Prostate gland (tissue), 2 donors: Measurements from ENCODE around the gene EIF4G3. TPM values are rescaled to one million over a fixed set of nuclear protein-coding genes. Genes with fewer than 3 reads are reported as not detected.

Source experiments
- DNase-seq: peaks from one replicate; pipeline ENCODE4 v3.0.0-alpha.2; 2019; ENCODE audit warnings: low spot score
- H3K27ac ChIP-seq, 2 donors: fragments of 200-600 bp; sonication (generic); 2 replicates each; pipeline ENCODE4 v1.5.1; 2017 to 2019
- H3K27me3 ChIP-seq: fragments of 200-600 bp; sonication (generic); replicated peaks from 2 replicates; pipeline ENCODE4 v1.5.1; 2019; ENCODE audit not compliant: insufficient read depth
- H3K36me3 ChIP-seq, 2 donors: fragments of 200-600 bp; sonication (generic); 1 replicate in 1 of 2; 2 replicates in 1 of 2; pipeline versions ENCODE4 v1.5.1 to v1.8.1; 2017 to 2019
- H3K4me1 ChIP-seq: fragments of 200-600 bp; sonication (generic); replicated peaks from 2 replicates; pipeline ENCODE4 v1.5.1; 2019
- H3K4me3 ChIP-seq, 2 donors: fragments of 200-600 bp; sonication (generic); 2 replicates each; pipeline ENCODE4 v1.5.1; 2017 to 2019
- H3K9me3 ChIP-seq: fragments of 200-600 bp; sonication (generic); 2 replicates; pipeline ENCODE4 v1.5.1; 2017
- CTCF ChIP-seq, 4 experiments: fragments of 200-600 bp in 2 of 4; fragments of 450-650 bp in 2 of 4; sonication (generic) in 2 of 4; IDR thresholded peaks; 1 replicate in 3 of 4; 2 replicates in 1 of 4; pipeline ENCODE4 v1.5.1; 2016 to 2019; ENCODE audit warnings: antibody characterized with exemption in 4 of 4, mild to moderate bottlenecking in 2 of 4, moderate library complexity in 2 of 4
- POLR2A ChIP-seq: fragments of 450-650 bp; IDR thresholded peaks from one replicate; pipeline ENCODE4 v1.6.1; 2016; ENCODE audit warnings: antibody characterized with exemption, mild to moderate bottlenecking
- POLR2AphosphoS5 ChIP-seq: sonication (generic); formaldehyde crosslinking; IDR thresholded peaks from one replicate; pipeline ENCODE4 v1.6.1; 2017; ENCODE audit warnings: antibody characterized with exemption
- WGBS: methylation state at CpG from one replicate; pipeline ENCODE4 v1.1.5; 2018; 5-methylcytosine and 5-hydroxymethylcytosine counted together
- intact Hi-C: fragments of 100-400 bp; cut with DNase I; formaldehyde crosslinking; loops from one replicate; pipeline ENCODE4 v1.14.2; 2022
- total RNA-seq, 2 donors: library from RNA; depleted of rRNA; stranded (reverse); fragments of >200 nt; gene quantifications; one replicate each; pipeline ENCODE4 v1.1.0, GENCODE V29; 2016

The EIF4G3 gene
- total RNA-seq, 2 donors from 2014 or later, result 28.3 to 81.1 TPM

GRCh38 chr1:21114431-21114830 lies 62.3 kb downstream of the EIF4G3 start:
- no peak for DNase-seq
- no peak for TF ChIP-seq POLR2A
- TF ChIP-seq POLR2AphosphoS5, result no peak
- no peak for TF ChIP-seq CTCF (IDR thresholded peaks at IDR 0.05)
- H3K4me3 ChIP-seq, result no peak overlapping the region
- no peak overlapping the region for H3K27ac ChIP-seq
- no peaks in the 10 kb centered on the region for H3K36me3 ChIP-seq
- no peaks in the 10 kb centered on the region for H3K4me1 ChIP-seq
- no peaks in the 10 kb centered on the region for H3K27me3 ChIP-seq
- intact Hi-C loops, result no loop called here
- 94% methylated on average over 4 of the region's 4 CpGs for WGBS
- H3K9me3 ChIP-seq, result no peaks in the 10 kb centered on the region

- no peaks in the 10 kb centered on the region for H3K4me1 ChIP-seq
- no peaks in the 10 kb centered on the region for H3K36me3 ChIP-seq
- no peaks in the 10 kb centered on the region for H3K9me3 ChIP-seq
- DNase-seq, result no peak
- no peak overlapping the region for H3K4me3 ChIP-seq
- H3K27me3 ChIP-seq, result no peaks in the 10 kb centered on the region
- H3K27ac ChIP-seq, result no peak overlapping the region
- intact Hi-C loops, result no loop called here
- TF ChIP-seq CTCF (IDR thresholded peaks at IDR 0.05) (no peak), POLR2AphosphoS5 (no peak), POLR2A (no peak)
- 94% methylated on average over 11 of the region's 11 CpGs for WGBS
These were observed 66.5 kb downstream of the EIF4G3 start for GRCh38 chr1:21110163-21110562.

GRCh38 chr1:21106709-21107108 lies 70.0 kb downstream of the EIF4G3 start:
- DNase-seq, result no peak
- TF ChIP-seq POLR2A (no peak), POLR2AphosphoS5 (no peak), CTCF (IDR thresholded peaks at IDR 0.05) (no peak)
- H3K27ac ChIP-seq, result no peak overlapping the region
- intact Hi-C loops, result no loop called here
- 70% methylated on average over 2 of the region's 2 CpGs for WGBS
- H3K36me3 ChIP-seq, result no peaks in the 10 kb centered on the region
- H3K4me3 ChIP-seq, result no peak overlapping the region
- H3K27me3 ChIP-seq, result no peaks in the 10 kb centered on the region
- H3K9me3 ChIP-seq, result no peaks in the 10 kb centered on the region
- no peaks in the 10 kb centered on the region for H3K4me1 ChIP-seq

GRCh38 chr1:21106238-21106637 lies 70.5 kb downstream of the EIF4G3 start:
- Histone ChIP-seq H3K27ac (no peak overlapping the region), H3K4me1 (no peaks in the 10 kb centered on the region), H3K27me3 (no peaks in the 10 kb centered on the region), H3K4me3 (no peak overlapping the region), H3K36me3 (no peaks in the 10 kb centered on the region), H3K9me3 (no peaks in the 10 kb centered on the region)
- intact Hi-C loops, result no loop called here
- DNase-seq, result no peak
- TF ChIP-seq POLR2AphosphoS5 (no peak), POLR2A (no peak), CTCF (IDR thresholded peaks at IDR 0.05) (no peak)
- 73% methylated on average over 2 of the region's 2 CpGs for WGBS

DNA sequence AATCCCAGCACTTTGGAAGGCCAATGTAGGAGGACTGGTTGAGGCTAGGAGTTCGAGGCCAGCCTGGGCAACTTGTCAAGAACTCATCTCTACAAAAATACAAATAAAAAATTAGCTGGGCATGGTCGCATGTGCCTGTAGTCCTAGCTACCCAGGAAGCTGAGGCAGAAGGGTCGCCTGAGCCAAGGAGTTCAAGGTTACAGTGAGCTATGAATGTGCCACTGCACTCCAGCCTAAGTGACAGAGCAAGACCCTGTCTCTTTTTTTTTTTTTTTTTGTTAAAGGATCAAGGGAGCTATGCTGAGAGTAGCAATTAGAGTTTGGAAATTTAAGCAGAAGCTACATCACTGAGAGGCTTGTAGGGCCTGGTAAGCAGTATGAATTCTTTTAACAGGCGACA lies 70.9 kb downstream of the EIF4G3 start:
- H3K4me3 ChIP-seq, result no peak overlapping the region
- H3K9me3 ChIP-seq, result no peaks in the 10 kb centered on the region
- no peak for DNase-seq
- no peaks in the 10 kb centered on the region for H3K27me3 ChIP-seq
- intact Hi-C loops, result no loop called here
- TF ChIP-seq POLR2AphosphoS5, result no peak
- no peaks in the 10 kb centered on the region for H3K36me3 ChIP-seq
- H3K27ac ChIP-seq, result no peak overlapping the region
- 95% methylated on average over 4 of the region's 4 CpGs for WGBS
- no peaks in the 10 kb centered on the region for H3K4me1 ChIP-seq
